Omental fat pad (tissue), 4 donors: ENCODE results near the gene CPEB2. TPM values are rescaled to one million over a fixed set of nuclear protein-coding genes. Genes with fewer than 3 reads are reported as not detected.

Source experiments
- ATAC-seq: fragments of 150-250 bp; one replicate; pipeline ENCODE4 v1.9.1; 2016; ENCODE audit warnings: mild to moderate bottlenecking, moderate library complexity; ENCODE audit not compliant: low FRiP score
- DNase-seq: peaks from one replicate; pipeline ENCODE4 v3.0.0-alpha.2; 2019; ENCODE audit warnings: low spot score
- total RNA-seq, 4 donors: library from RNA; depleted of rRNA; stranded (reverse); fragments of >200 nt; gene quantifications; one replicate each; pipeline ENCODE4 v1.1.0, GENCODE V29; 2016
- TF ChIP-seq, protein P1 (sequence below), 3 donors: fragments of 450-650 bp; IDR thresholded peaks; one replicate each; pipeline ENCODE4 v1.5.1; 2016 to 2017; ENCODE audit warnings: antibody characterized with exemption in 3 of 3, mild to moderate bottlenecking in 3 of 3, moderate library complexity in 2 of 3

Gene CPEB2
- total RNA-seq, 4 donors from 2014 or later = 12.9 to 24.9 (median 17.4) TPM

DNA sequence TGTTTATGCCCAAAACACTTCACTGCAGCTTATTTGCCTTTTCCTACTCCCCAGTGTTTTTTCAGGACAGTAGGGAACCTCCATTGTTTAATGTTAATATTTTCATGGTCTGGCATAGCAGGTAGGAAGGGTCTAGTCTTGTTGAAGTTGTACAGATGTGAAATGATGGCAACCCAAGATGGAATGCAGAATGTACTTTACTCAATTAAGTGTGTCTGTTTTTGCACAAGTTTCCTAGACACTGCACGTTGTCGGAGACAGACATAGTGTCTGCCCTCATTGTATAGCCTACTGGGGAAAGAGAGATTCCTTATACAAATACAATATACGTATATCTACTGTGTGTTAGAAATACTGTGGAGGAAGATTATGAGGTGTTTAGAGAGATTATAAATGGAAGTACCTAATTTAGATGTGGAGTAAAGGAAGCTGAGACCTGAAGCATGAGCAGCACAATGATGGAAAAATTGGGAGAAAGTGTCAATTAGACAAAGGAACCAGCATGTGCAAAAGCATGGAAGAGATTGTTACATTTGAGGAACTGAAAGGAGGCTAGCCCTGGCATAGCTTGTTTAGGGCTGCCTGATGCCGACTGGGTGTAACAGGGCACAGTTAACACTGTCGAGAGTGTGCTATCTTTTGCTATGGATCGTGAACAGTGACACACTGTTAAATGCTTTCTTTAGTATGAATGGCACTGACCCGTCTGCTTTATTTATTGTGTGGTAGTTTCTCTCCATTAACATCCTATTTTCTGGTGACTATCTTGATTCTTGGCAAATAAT lies 18.4 kb downstream of the CPEB2 start:
- DNase-seq (no peak), ATAC-seq (no peak)
- TF ChIP-seq, protein P1, sequence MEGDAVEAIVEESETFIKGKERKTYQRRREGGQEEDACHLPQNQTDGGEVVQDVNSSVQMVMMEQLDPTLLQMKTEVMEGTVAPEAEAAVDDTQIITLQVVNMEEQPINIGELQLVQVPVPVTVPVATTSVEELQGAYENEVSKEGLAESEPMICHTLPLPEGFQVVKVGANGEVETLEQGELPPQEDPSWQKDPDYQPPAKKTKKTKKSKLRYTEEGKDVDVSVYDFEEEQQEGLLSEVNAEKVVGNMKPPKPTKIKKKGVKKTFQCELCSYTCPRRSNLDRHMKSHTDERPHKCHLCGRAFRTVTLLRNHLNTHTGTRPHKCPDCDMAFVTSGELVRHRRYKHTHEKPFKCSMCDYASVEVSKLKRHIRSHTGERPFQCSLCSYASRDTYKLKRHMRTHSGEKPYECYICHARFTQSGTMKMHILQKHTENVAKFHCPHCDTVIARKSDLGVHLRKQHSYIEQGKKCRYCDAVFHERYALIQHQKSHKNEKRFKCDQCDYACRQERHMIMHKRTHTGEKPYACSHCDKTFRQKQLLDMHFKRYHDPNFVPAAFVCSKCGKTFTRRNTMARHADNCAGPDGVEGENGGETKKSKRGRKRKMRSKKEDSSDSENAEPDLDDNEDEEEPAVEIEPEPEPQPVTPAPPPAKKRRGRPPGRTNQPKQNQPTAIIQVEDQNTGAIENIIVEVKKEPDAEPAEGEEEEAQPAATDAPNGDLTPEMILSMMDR (IDR thresholded peaks at IDR 0.05) = no peak

DNA sequence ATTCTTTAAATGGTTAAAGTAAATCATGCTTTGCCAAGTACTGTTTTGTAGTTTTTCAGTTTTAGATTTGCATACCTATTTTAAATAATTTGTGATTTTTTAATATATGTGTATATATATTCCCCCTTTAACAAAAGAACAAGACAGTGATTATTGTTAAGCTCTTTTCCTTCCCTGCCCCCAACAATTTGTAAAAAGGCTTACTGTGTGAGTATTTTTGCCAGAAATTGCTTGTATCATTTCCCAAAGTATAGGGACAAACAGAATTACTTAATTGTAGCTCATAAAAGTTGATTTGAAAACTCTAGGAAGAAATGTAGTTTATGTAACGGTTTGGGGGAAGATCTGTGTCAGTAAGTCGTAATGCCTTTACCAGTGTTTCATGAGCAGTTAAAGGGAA lies 19.0 kb downstream of the CPEB2 start:
- ATAC-seq (no peak), DNase-seq (no peak)
- TF ChIP-seq, protein P1 (IDR thresholded peaks at IDR 0.05) = no peak

DNA sequence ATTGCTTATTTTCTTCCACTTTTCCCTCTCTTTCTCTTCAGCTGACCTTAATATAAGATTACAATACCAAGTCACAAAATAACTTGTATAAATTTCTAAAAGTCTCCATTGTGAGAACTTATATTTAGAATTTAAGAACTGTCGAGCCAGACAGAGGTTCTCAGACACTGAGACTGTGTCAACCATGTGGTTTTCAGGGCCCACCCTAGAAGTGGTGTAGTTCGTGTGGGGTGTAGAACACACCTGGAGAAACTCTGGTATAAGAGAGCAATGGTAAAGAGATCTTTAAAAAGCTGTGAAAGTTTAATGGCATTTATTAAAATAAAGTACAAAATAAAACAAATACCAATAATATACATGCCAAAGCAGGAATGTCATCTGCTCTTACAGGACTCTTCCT lies 19.7 kb downstream of the CPEB2 start:
- ATAC-seq = no peak
- TF ChIP-seq, protein P1 (IDR thresholded peaks at IDR 0.05) = no peak
- DNase-seq = no peak

DNA sequence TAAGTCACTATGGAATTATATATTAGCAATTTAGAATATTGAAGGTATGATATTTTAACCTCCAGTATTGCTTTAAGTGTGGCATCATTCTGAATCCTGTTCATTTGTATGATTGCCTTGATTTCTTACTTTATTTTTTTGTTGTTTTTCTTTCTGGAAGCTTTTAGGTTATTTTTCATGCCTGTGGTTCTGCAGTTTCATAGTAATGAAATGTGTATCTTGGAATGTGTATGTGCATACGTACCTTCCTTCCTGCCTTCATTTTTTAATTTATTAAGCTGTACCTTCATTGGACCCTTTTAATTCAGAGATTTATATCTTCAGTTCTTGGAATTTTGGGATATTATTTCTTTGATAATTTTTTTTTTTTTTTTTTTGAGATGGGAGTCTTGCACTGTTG lies 22.1 kb downstream of the CPEB2 start:
- DNase-seq (no peak), ATAC-seq (no peak)
- TF ChIP-seq, protein P1 (IDR thresholded peaks at IDR 0.05) = no peak

DNA sequence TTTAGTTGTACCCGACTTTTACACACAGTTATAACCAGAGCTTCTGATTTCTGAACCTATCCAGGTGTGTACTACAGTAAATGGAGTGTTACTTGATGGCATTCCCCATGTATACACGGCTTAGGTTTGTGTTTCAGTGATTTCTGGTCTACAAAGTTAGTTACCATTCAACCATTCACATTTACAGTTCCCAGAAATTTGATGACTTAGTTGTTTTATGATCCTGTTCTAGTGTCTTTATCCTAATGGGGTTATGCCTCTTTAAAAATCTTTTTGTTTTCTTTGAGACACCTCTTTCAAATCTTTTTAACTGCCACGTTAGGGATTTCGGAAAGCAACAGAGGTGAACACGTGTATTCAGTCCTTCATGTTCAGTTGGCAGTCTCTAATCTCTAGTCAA lies 23.4 kb downstream of the CPEB2 start:
- DNase-seq (no peak), ATAC-seq (no peak)
- TF ChIP-seq, protein P1 (IDR thresholded peaks at IDR 0.05) = no peak

DNA sequence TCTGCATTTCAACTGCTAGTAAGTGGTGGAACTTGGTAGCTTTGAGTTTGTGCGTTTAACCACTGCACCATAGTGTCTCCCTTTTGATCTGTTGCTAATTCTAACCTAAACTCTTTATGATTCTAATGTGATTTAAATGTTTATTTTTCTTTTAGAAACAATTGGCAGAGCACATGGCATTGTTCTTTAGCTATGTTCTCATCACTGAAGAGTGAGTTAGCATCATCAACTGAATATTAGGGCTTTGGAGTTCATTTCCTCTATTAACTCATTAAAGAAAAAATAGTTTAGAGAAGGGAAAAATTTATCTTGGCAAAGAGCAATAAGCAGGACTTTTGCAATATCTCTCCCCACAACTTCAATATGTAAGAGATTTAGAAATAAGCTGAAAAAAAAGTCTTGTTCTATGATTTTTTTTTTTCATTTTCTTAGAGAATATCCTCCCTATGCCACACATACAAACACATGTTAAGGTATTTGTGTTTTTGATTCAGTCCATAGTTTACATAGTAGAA lies 25.7 kb downstream of the CPEB2 start:
- DNase-seq (no peak), ATAC-seq (no peak)
- TF ChIP-seq, protein P1 (IDR thresholded peaks at IDR 0.05) = no peak

DNA sequence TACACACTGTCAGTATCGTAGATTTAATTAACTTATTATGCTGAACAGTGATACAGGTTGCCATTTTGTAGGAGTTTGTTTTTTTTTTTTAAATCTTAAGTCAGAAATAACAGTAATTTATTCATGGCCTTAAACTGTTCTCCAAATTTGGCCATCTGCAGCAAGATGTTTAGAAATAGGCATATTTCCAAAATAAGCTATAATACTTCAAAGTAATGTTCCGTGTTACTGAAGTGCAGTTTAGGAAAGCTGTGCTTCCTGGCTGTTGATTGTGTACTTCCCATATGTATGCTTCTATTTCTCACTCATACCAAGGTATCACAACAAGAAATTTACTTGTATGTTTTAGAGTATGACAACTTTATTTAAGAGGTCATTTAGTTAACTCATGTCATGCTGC lies 28.9 kb downstream of the CPEB2 start:
- TF ChIP-seq, protein P1 (IDR thresholded peaks at IDR 0.05) = no peak
- DNase-seq = no peak
- no peak for ATAC-seq
